ENCODE data around the gene FRMD4B. TPM values are rescaled to one million over a fixed set of nuclear protein-coding genes. Genes with fewer than 3 reads are reported as not detected.
A peak's percentile ranks its signal among the peaks of the same experiment; 100 is the strongest.
"Not testable (repeated sequence)": the region's sequence is repeated elsewhere in the genome, so short reads cannot be mapped to it uniquely, and the experiment has no call there.

Gene FRMD4B
- total RNA-seq, 1 donor from 2014 or later = 31.3 TPM

GRCh38 chr3:69239063-69239462 is 146.8 kb downstream of the FRMD4B start:
- TF ChIP-seq CTCF (IDR thresholded peaks at IDR 0.05; ENCODE audit: insufficient read depth, low read length, severe bottlenecking) = no peak
- FAIRE-seq (no peak), DNase-seq (ENCODE audit: low read depth) (no peak)
- Histone ChIP-seq H3K4me3 (ENCODE audit: low read depth, low read length) (no peak overlapping the region), H3K27me3 (ENCODE audit: control insufficient read depth, insufficient read depth, low read length) (no peaks in the 10 kb centered on the region), H3K36me3 (ENCODE audit: control insufficient read depth, insufficient read depth, low read length) (peaks cover 2% of the 10 kb centered on the region)

GRCh38 chr3:69236812-69237707 is 148.8 kb downstream of the FRMD4B start:
- DNase-seq (ENCODE audit: low read depth) (peak; percentile 18), FAIRE-seq (no peak)
- no peak for TF ChIP-seq CTCF (IDR thresholded peaks at IDR 0.05; ENCODE audit: insufficient read depth, low read length, severe bottlenecking)
- Histone ChIP-seq H3K36me3 (ENCODE audit: control insufficient read depth, insufficient read depth, low read length) (peaks cover 2% of the 10 kb centered on the region), H3K27me3 (ENCODE audit: control insufficient read depth, insufficient read depth, low read length) (no peaks in the 10 kb centered on the region), H3K4me3 (ENCODE audit: low read depth, low read length) (no peak overlapping the region)

- Histone ChIP-seq H3K36me3 (ENCODE audit: control insufficient read depth, insufficient read depth, low read length) (peaks cover 2% of the 10 kb centered on the region), H3K4me3 (ENCODE audit: low read depth, low read length) (no peak overlapping the region)
- no peak for FAIRE-seq
These were observed 150.0 kb downstream of the FRMD4B start for GRCh38 chr3:69235882-69236281.

GRCh38 chr3:69235227-69235626 is 150.7 kb downstream of the FRMD4B start:
- not testable (repeated sequence) for DNase-seq (ENCODE audit: low read depth); H3K4me3 ChIP-seq (ENCODE audit: low read depth, low read length); H3K36me3 ChIP-seq (ENCODE audit: control insufficient read depth, insufficient read depth, low read length); H3K27me3 ChIP-seq (ENCODE audit: control insufficient read depth, insufficient read depth, low read length); FAIRE-seq

More at GRCh38 chr3:69235882-69236281, 150.0 kb downstream of the FRMD4B start:
- no peaks in the 10 kb centered on the region for H3K27me3 ChIP-seq (ENCODE audit: control insufficient read depth, insufficient read depth, low read length)
- TF ChIP-seq CTCF (IDR thresholded peaks at IDR 0.05; ENCODE audit: insufficient read depth, low read length, severe bottlenecking) = no peak
- no peak for DNase-seq (ENCODE audit: low read depth)

- H3K4me3 ChIP-seq (ENCODE audit: low read depth, low read length) = no peak overlapping the region
- FAIRE-seq = no peak
- DNase-seq (ENCODE audit: low read depth) = no peak
- TF ChIP-seq CTCF (IDR thresholded peaks at IDR 0.05; ENCODE audit: insufficient read depth, low read length, severe bottlenecking) = no peak
- H3K27me3 ChIP-seq (ENCODE audit: control insufficient read depth, insufficient read depth, low read length) = no peaks in the 10 kb centered on the region
- H3K36me3 ChIP-seq (ENCODE audit: control insufficient read depth, insufficient read depth, low read length) = no peaks in the 10 kb centered on the region
These were observed 153.4 kb downstream of the FRMD4B start for GRCh38 chr3:69232482-69232881.

- no peak overlapping the region for H3K4me3 ChIP-seq (ENCODE audit: low read depth, low read length)
- TF ChIP-seq CTCF (IDR thresholded peaks at IDR 0.05; ENCODE audit: insufficient read depth, low read length, severe bottlenecking) = no peak
- FAIRE-seq = no peak
These were observed 153.9 kb downstream of the FRMD4B start for GRCh38 chr3:69231929-69232440.

More at GRCh38 chr3:69231929-69232440, 153.9 kb downstream of the FRMD4B start:
- no peaks in the 10 kb centered on the region for H3K27me3 ChIP-seq (ENCODE audit: control insufficient read depth, insufficient read depth, low read length)
- peak; percentile 62 for DNase-seq (ENCODE audit: low read depth)
- no peaks in the 10 kb centered on the region for H3K36me3 ChIP-seq (ENCODE audit: control insufficient read depth, insufficient read depth, low read length)

Measured in bronchial epithelial cell (primary cell).